ENCODE measurements around the gene C18orf63. TPM values are rescaled to one million over a fixed set of nuclear protein-coding genes. Genes with fewer than 3 reads are reported as not detected.

The C18orf63 gene
- total RNA-seq, 4 donors from 2014 or later: not detected

DNA sequence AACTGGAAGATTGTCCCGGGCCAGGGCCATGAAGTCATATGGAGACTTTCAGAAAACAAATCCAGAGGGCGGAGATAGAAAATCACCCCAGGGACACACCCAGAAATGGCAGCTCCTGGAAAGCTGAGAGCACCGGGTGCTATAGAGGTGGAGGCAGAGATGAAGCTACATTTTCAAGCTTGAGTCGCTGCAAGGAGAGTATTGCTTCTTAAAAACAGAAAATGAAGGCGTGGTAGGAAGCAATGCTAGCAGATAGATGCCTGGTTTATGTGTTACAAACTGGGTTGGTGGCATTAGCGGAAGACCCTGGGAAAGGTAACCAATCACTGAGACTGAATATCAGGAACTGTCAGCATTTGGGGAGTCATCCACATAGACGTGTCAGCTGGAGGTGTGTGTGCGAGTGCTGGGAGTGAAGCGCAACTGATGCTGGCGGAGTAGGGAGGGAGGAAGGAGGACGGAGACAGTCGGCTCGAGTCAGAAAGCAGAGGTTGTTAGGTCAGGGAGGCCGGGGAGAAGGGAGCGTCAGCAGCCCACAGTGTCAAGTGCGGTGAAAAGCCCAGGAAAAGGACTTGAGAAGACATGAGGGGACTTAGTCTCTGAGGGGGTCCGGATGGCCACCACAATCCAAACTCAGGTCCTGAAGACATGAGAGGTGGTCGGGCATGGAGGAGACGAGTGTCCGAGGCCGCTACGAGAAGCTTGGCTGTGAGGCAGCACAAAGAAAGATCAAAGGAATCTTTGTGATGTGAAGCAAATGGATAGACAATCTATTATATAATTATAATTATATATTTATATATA is 45.4 kb downstream of the C18orf63 start:
- Histone ChIP-seq H3K4me3 (no peak overlapping the region), H3K4me1 (no peaks in the 10 kb centered on the region), H3K36me3 (no peaks in the 10 kb centered on the region), H3K27ac (replicated peaks in 1 of 4) (no peak overlapping the region), H3K27me3 (no peaks in the 10 kb centered on the region), H3K9me3 (no peaks in the 10 kb centered on the region)
- intact Hi-C loops (cut with DNase I): no loop called here
- 89% methylated on average over 22 of the region's 22 CpGs for WGBS
- DNase-seq (ENCODE audit: extremely low spot score): no peak
- TF ChIP-seq POLR2AphosphoS5 (IDR thresholded peaks at IDR 0.05): no peak
- TF ChIP-seq EP300 (IDR thresholded peaks at IDR 0.05): no peak
- TF ChIP-seq, protein P1, sequence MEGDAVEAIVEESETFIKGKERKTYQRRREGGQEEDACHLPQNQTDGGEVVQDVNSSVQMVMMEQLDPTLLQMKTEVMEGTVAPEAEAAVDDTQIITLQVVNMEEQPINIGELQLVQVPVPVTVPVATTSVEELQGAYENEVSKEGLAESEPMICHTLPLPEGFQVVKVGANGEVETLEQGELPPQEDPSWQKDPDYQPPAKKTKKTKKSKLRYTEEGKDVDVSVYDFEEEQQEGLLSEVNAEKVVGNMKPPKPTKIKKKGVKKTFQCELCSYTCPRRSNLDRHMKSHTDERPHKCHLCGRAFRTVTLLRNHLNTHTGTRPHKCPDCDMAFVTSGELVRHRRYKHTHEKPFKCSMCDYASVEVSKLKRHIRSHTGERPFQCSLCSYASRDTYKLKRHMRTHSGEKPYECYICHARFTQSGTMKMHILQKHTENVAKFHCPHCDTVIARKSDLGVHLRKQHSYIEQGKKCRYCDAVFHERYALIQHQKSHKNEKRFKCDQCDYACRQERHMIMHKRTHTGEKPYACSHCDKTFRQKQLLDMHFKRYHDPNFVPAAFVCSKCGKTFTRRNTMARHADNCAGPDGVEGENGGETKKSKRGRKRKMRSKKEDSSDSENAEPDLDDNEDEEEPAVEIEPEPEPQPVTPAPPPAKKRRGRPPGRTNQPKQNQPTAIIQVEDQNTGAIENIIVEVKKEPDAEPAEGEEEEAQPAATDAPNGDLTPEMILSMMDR (IDR thresholded peaks at IDR 0.05): no peak
- no peak for TF ChIP-seq POLR2A (IDR thresholded peaks at IDR 0.05; ENCODE audit: low read depth)

DNA sequence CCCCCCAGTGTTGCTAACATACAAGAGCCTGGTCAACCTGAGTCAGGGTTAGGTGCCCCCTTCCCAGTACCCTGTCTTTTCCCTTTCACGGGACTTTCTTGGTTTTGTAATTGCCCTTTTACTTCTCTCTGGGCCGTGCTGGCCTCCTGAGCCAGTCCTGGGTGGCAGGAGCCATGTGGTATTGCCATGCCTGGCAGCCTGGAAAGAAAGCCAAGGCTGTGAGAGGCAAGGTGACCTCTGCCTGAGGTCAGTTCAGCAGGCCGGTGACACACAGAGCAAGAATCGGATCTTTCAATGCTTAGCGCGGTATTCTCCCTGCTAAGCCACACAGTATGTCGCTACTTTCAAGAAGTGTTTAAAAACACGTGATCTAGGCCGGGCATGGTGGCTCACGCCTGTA is 52.3 kb downstream of the C18orf63 start:
- no peaks in the 10 kb centered on the region for H3K36me3 ChIP-seq
- H3K27me3 ChIP-seq: no peaks in the 10 kb centered on the region
- H3K4me1 ChIP-seq: peaks cover 0 to 8% (median 0%) of the 10 kb centered on the region in 4 donors
- DNase-seq (ENCODE audit: extremely low spot score): no peak
- intact Hi-C loops (cut with DNase I): no loop called here
- WGBS: 98% methylated on average over 10 of the region's 10 CpGs
- TF ChIP-seq EP300 (IDR thresholded peaks at IDR 0.05): no peak
- no peak for TF ChIP-seq POLR2AphosphoS5 (IDR thresholded peaks at IDR 0.05)
- no peak for TF ChIP-seq POLR2A (IDR thresholded peaks at IDR 0.05; ENCODE audit: low read depth)
- TF ChIP-seq, protein P1 (IDR thresholded peaks at IDR 0.05): no peak
- H3K9me3 ChIP-seq: no peaks in the 10 kb centered on the region
- no peak overlapping the region for H3K4me3 ChIP-seq
- H3K27ac ChIP-seq (replicated peaks in 1 of 4): no peak overlapping the region

DNA sequence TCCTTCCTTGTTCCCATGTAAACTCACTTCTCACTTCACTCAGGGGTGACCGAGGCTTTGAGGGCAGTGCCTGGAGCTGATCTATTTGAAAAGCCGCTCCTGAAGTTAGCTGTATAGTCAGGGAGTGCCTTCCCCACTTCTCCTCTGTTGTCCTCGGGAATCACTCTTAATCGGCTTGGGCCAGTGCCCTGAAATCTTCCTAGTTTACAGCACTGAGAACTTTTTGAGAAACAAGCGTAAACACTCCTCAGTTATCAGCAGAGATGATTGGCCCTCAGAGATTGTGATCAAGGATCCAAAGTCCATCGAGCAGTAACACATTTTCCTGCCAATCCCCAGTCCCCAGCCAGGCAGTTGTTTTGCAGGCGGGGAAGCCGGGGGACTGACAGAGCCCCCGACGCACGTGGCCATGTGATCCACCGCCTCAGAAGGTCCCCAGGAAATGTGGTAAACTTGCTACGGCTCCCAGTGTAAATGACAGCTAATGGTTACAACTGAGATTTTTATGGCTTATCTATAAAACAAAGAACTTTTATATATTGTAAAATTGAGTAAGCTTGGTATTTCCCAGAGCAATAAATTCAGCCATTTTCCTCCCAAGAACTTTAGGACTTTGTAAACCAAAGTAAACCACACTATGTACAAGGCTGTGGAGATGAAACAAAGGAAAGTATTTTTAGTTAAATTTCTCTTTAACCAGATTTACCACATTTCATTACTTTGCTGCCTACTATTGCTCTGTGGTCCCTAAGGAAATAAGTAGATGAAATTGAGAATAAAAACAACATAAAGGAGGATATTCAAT is 53.5 kb downstream of the C18orf63 start:
- intact Hi-C loops (cut with DNase I): no loop called here
- DNase-seq (ENCODE audit: extremely low spot score): no peak
- Histone ChIP-seq H3K36me3 (no peaks in the 10 kb centered on the region), H3K4me1 (peaks cover 0 to 8% (median 0%) of the 10 kb centered on the region in 4 donors), H3K9me3 (no peaks in the 10 kb centered on the region), H3K27ac (replicated peaks in 1 of 4) (no peak overlapping the region), H3K27me3 (no peaks in the 10 kb centered on the region), H3K4me3 (no peak overlapping the region)
- WGBS: 52% methylated on average over 13 of the region's 13 CpGs
- TF ChIP-seq, protein P1 (IDR thresholded peaks at IDR 0.05): no peak
- TF ChIP-seq EP300 (IDR thresholded peaks at IDR 0.05) (no peak), POLR2AphosphoS5 (IDR thresholded peaks at IDR 0.05) (no peak), POLR2A (IDR thresholded peaks at IDR 0.05; ENCODE audit: low read depth) (no peak)

- TF ChIP-seq EP300 (IDR thresholded peaks at IDR 0.05): no peak
- TF ChIP-seq, protein P1 (IDR thresholded peaks at IDR 0.05): no peak
- TF ChIP-seq POLR2AphosphoS5 (IDR thresholded peaks at IDR 0.05): no peak
- TF ChIP-seq POLR2A (IDR thresholded peaks at IDR 0.05; ENCODE audit: low read depth): no peak
- 56% methylated on average over 2 of the region's 2 CpGs for WGBS
- Histone ChIP-seq H3K9me3 (no peaks in the 10 kb centered on the region), H3K4me1 (peaks cover 0 to 8% (median 0%) of the 10 kb centered on the region in 4 donors), H3K27me3 (no peaks in the 10 kb centered on the region), H3K27ac (replicated peaks in 1 of 4) (no peak overlapping the region), H3K4me3 (no peak overlapping the region), H3K36me3 (no peaks in the 10 kb centered on the region)
- DNase-seq (ENCODE audit: extremely low spot score): no peak
- intact Hi-C loops (cut with DNase I): no loop called here
Observed at GRCh38 chr18:74370115-74370514, 54.5 kb downstream of the C18orf63 start.
